Measurements from ENCODE around the gene P2RY10.

P2RY10 gene

GRCh38 chrX:78945186-78945912 is at the start of gene P2RY10:
Gene P2RY10, plus strand, starts transcription at chrX:78945391. Its CDS starts 15,130 bp downstream, at chrX:78960521.
- Histone ChIP-seq H3K4me3 (ENCODE audit: severe bottlenecking) (no peak within 1 kb of the TSS), H3K27ac (ENCODE audit: poor library complexity, severe bottlenecking) (no peak within 1 kb of the TSS), H3K9me3 (ENCODE audit: severe bottlenecking) (no peaks in the 10 kb centered on the region), H3K27me3 (ENCODE audit: insufficient read depth, poor library complexity, severe bottlenecking) (no peaks in the 10 kb centered on the region), H3K4me1 (ENCODE audit: insufficient read depth, poor library complexity, severe bottlenecking) (no peaks in the 10 kb centered on the region), H3K36me3 (ENCODE audit: low read depth) (no peaks in the 10 kb centered on the region)
- ATAC-seq (ENCODE audit: low read depth) (no peak), DNase-seq (ENCODE audit: low spot score) (no peak)
- no peak for TF ChIP-seq CTCF (IDR thresholded peaks at IDR 0.05; ENCODE audit: poor library complexity, severe bottlenecking)

GRCh38 chrX:78922754-78923153 is 22.4 kb upstream of the P2RY10 start:
- no peak for DNase-seq (ENCODE audit: low spot score)
- H3K4me3 ChIP-seq (ENCODE audit: severe bottlenecking): no peak overlapping the region
- no peak for ATAC-seq (ENCODE audit: low read depth)
- no peak overlapping the region for H3K27ac ChIP-seq (ENCODE audit: poor library complexity, severe bottlenecking)
- no peaks in the 10 kb centered on the region for H3K9me3 ChIP-seq (ENCODE audit: severe bottlenecking)
- H3K36me3 ChIP-seq (ENCODE audit: low read depth): no peaks in the 10 kb centered on the region
- no peaks in the 10 kb centered on the region for H3K4me1 ChIP-seq (ENCODE audit: insufficient read depth, poor library complexity, severe bottlenecking)
- TF ChIP-seq CTCF (IDR thresholded peaks at IDR 0.05; ENCODE audit: poor library complexity, severe bottlenecking): no peak
- H3K27me3 ChIP-seq (ENCODE audit: insufficient read depth, poor library complexity, severe bottlenecking): no peaks in the 10 kb centered on the region

- Histone ChIP-seq H3K9me3 (ENCODE audit: severe bottlenecking) (no peaks in the 10 kb centered on the region), H3K27ac (ENCODE audit: poor library complexity, severe bottlenecking) (no peak overlapping the region), H3K4me3 (ENCODE audit: severe bottlenecking) (no peak overlapping the region), H3K36me3 (ENCODE audit: low read depth) (no peaks in the 10 kb centered on the region), H3K27me3 (ENCODE audit: insufficient read depth, poor library complexity, severe bottlenecking) (no peaks in the 10 kb centered on the region), H3K4me1 (ENCODE audit: insufficient read depth, poor library complexity, severe bottlenecking) (no peaks in the 10 kb centered on the region)
- no peak for TF ChIP-seq CTCF (IDR thresholded peaks at IDR 0.05; ENCODE audit: poor library complexity, severe bottlenecking)
- ATAC-seq (ENCODE audit: low read depth) (no peak), DNase-seq (ENCODE audit: low spot score) (no peak)
These were observed 21.8 kb upstream of the P2RY10 start for GRCh38 chrX:78923198-78924015.

- DNase-seq (ENCODE audit: low spot score) (no peak), ATAC-seq (ENCODE audit: low read depth) (no peak)
- Histone ChIP-seq H3K4me3 (ENCODE audit: severe bottlenecking) (no peak overlapping the region), H3K36me3 (ENCODE audit: low read depth) (no peaks in the 10 kb centered on the region), H3K4me1 (ENCODE audit: insufficient read depth, poor library complexity, severe bottlenecking) (no peaks in the 10 kb centered on the region), H3K27me3 (ENCODE audit: insufficient read depth, poor library complexity, severe bottlenecking) (no peaks in the 10 kb centered on the region), H3K9me3 (ENCODE audit: severe bottlenecking) (no peaks in the 10 kb centered on the region), H3K27ac (ENCODE audit: poor library complexity, severe bottlenecking) (no peak overlapping the region)
- TF ChIP-seq CTCF (IDR thresholded peaks at IDR 0.05; ENCODE audit: poor library complexity, severe bottlenecking): no peak
These were observed 13.4 kb upstream of the P2RY10 start for GRCh38 chrX:78931814-78932213.
